HepG2 (cell line): Measurements from ENCODE around the gene PSME3IP1.

ENCODE experiments used
- GABPB1 ChIP-seq: IDR thresholded peaks from 2 replicates; pipeline ENCODE4 v1.6.1; 2016; ENCODE audit warnings: mild to moderate bottlenecking, missing genetic modification reagents, moderate library complexity, missing compliant biosample characterization
- HMG20A ChIP-seq: IDR thresholded peaks from 2 replicates; pipeline ENCODE4 v1.6.1; 2016; ENCODE audit warnings: borderline replicate concordance
- POLR2A ChIP-seq, 2 experiments: IDR thresholded peaks; 2 replicates each; pipeline ENCODE4 v1.6.1; 2011; ENCODE audit warnings: low read depth in 2 of 2, low read length in 2 of 2, mild to moderate bottlenecking in 1 of 2, moderate library complexity in 1 of 2; ENCODE audit not compliant: insufficient read depth in 1 of 2
- RFX5 ChIP-seq: IDR thresholded peaks from 2 replicates; pipeline ENCODE4 v1.6.1; 2011; ENCODE audit warnings: low read depth, low read length, improper control_type of control experiment
- SP4 ChIP-seq: sonication (generic); formaldehyde crosslinking; IDR thresholded peaks from 2 replicates; pipeline ENCODE4 v1.8.1; 2023; ENCODE audit warnings: mild to moderate bottlenecking, missing genetic modification reagents
- TF ChIP-seq, protein P1 (sequence below): sonication (generic); formaldehyde crosslinking; IDR thresholded peaks from 2 replicates; pipeline ENCODE4 v1.5.0; 2020; ENCODE audit warnings: mild to moderate bottlenecking, missing genetic modification reagents, moderate library complexity

- TF ChIP-seq RFX5 = no peak
- TF ChIP-seq, protein P1, sequence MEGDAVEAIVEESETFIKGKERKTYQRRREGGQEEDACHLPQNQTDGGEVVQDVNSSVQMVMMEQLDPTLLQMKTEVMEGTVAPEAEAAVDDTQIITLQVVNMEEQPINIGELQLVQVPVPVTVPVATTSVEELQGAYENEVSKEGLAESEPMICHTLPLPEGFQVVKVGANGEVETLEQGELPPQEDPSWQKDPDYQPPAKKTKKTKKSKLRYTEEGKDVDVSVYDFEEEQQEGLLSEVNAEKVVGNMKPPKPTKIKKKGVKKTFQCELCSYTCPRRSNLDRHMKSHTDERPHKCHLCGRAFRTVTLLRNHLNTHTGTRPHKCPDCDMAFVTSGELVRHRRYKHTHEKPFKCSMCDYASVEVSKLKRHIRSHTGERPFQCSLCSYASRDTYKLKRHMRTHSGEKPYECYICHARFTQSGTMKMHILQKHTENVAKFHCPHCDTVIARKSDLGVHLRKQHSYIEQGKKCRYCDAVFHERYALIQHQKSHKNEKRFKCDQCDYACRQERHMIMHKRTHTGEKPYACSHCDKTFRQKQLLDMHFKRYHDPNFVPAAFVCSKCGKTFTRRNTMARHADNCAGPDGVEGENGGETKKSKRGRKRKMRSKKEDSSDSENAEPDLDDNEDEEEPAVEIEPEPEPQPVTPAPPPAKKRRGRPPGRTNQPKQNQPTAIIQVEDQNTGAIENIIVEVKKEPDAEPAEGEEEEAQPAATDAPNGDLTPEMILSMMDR = no peak
- TF ChIP-seq SP4 (CRISPR knock-in tag) = no peak
- TF ChIP-seq GABPB1 (CRISPR knock-in tag) = no peak
- TF ChIP-seq HMG20A (CRISPR knock-in tag) = no peak
- TF ChIP-seq POLR2A (IDR thresholded peaks at IDR 0.05; ENCODE audit: insufficient read depth in 1 of 2, low read depth in 2 of 2, low read length in 2 of 2) = no peak
These were observed 28.3 kb downstream of the PSME3IP1 start for GRCh38 chr16:57157533-57157932.
